Ishikawa (cell line): ENCODE measurements around the gene TATDN2.

ENCODE experiments used
- CEBPB ChIP-seq: IDR thresholded peaks from 2 replicates; pipeline ENCODE4 v1.6.1; 2012
- EGR1 ChIP-seq: IDR thresholded peaks from 2 replicates; pipeline ENCODE4 v1.6.1; 2012
- EP300 ChIP-seq: IDR thresholded peaks from 2 replicates; pipeline ENCODE4 v1.6.1; 2012; ENCODE audit warnings: borderline replicate concordance
- ZBTB7A ChIP-seq: IDR thresholded peaks from 2 replicates; pipeline ENCODE4 v1.6.1; 2012; ENCODE audit warnings: low read depth
- TF ChIP-seq, protein P1 (sequence below): IDR thresholded peaks from 2 replicates; pipeline ENCODE4 v1.6.1; 2012

DNA sequence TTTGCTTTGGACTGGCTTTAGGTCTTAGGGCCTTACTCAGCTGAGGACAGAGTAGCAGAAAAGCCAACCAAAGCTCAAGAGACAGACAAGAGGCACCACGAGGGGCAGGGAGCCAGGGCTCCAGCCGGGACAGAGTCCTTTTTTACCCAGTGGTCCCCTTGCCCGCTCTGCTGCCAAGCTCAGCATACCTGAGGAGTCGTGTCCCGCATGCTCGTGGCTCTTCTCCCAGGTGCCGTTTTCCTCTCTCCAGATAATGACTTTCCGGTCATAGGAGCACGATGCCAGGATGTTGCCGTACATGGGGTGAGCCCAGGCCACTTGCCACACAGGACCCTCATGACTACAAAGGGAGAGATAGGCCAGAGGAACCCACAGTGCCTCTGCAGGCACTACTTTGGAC, 64.1 kb downstream of the TATDN2 start:
- no peak for TF ChIP-seq EP300
- TF ChIP-seq EGR1, result no peak
- TF ChIP-seq ZBTB7A, result no peak
- TF ChIP-seq CEBPB, result no peak
- TF ChIP-seq, protein P1, sequence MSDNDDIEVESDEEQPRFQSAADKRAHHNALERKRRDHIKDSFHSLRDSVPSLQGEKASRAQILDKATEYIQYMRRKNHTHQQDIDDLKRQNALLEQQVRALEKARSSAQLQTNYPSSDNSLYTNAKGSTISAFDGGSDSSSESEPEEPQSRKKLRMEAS, result no peak
